ENCODE data around the gene PLEK2. TPM values are rescaled to one million over a fixed set of nuclear protein-coding genes. Genes with fewer than 3 reads are reported as not detected.
"Not testable (repeated sequence)": the region's sequence is repeated elsewhere in the genome, so short reads cannot be mapped to it uniquely, and the experiment has no call there.

PLEK2 gene
- total RNA-seq, 2 experiments from 2014 or later, result 0.45 to 1.1 TPM

GRCh38 chr14:67424539-67424938 lies 12.6 kb upstream of the PLEK2 start:
- DNase-seq, result no peak
- Mint-ChIP-seq H3K4me1 (peaks cover 6% of the 10 kb centered on the region), H3K27ac (no peak overlapping the region), H3K9me3 (no peaks in the 10 kb centered on the region), H3K4me3 (no peak overlapping the region), H3K36me3 (ENCODE audit: low read depth) (no peaks in the 10 kb centered on the region), H3K27me3 (peaks cover 24% of the 10 kb centered on the region)
- ChIA-PET POLR2A (no interaction called here), CTCF (interaction anchor here (0.7 to 2.1 kb wide), 4 partner anchors 11 to 727 kb away, joined by 4 to 9 read pairs (median 4); partner anchors contain the start of gene PIGH)

GRCh38 chr14:67423424-67423823 lies 11.5 kb upstream of the PLEK2 start:
- Mint-ChIP-seq H3K27me3 (peaks cover 24% of the 10 kb centered on the region), H3K27ac (no peak overlapping the region), H3K36me3 (ENCODE audit: low read depth) (no peaks in the 10 kb centered on the region), H3K4me1 (peaks cover 6% of the 10 kb centered on the region), H3K9me3 (no peaks in the 10 kb centered on the region), H3K4me3 (no peak overlapping the region)
- ChIA-PET POLR2A (no interaction called here), CTCF (interaction anchor here (0.6 kb wide), 1 partner anchor 1146 kb away, joined by 3 read pairs; no protein-coding TSS in a partner anchor)
- DNase-seq, result no peak

DNA sequence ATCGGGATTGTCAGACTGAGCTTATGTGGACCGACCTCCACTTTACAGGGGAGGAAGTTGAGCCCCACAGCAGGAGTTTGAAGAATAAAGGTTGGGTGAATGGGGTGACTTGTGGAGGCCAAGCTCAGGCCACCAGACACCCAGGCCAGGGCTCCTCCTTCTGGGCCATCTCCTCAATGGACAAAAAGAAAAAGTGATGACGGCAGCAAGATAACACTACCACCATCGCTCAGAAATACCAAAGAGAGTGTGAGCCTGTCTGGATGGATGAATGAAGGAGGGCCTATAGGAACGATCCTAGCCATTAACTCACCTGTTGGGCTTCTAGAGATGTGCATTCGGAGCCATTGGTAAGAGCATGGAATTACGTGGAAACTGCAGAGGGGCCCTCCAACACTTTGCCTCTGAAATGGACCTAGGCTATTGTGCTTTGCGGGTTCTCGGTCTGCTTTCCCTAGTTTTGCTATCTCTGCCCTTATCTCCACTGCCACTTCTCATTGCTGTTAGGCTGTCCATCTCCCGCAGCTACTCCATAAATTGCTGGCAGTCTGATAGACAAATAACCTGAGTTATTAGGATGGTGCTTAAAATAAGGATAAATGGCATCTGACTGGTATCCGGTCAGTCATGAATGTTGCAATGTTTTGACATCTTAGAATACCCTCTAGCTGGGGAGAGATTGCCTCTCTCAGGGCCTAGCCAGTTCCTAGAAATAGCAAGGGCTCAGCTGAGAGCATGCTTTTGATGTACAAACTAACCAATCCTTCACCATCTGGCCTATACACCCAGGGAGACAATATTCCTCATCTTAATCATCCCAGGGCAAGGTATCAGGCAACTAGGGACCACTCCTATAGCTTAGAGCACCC lies 9.6 kb upstream of the PLEK2 start:
- no peaks in the 10 kb centered on the region for H3K9me3 Mint-ChIP-seq
- H3K4me3 Mint-ChIP-seq, result no peak overlapping the region
- H3K27ac Mint-ChIP-seq, result no peak overlapping the region
- peaks cover 6% of the 10 kb centered on the region for H3K4me1 Mint-ChIP-seq
- peaks cover 22% of the 10 kb centered on the region for H3K27me3 Mint-ChIP-seq
- no peaks in the 10 kb centered on the region for H3K36me3 Mint-ChIP-seq (ENCODE audit: low read depth)
- DNase-seq, result no peak
- ChIA-PET POLR2A (no interaction called here), CTCF (interaction anchor here (0.6 to 1.7 kb wide), 2 partner anchors 9 to 82 kb away, joined by 3 read pairs; partner anchors contain the start of gene PLEK2)

- H3K27me3 Mint-ChIP-seq, result peaks cover 16% of the 10 kb centered on the region
- no peaks in the 10 kb centered on the region for H3K9me3 Mint-ChIP-seq
- CTCF ChIA-PET, result interaction anchor here (1.1 to 1.7 kb wide), 6 partner anchors 8 to 151 kb away, joined by 3 to 7 read pairs (median 3); partner anchors contain the start of gene PLEK2
- peaks cover 6% of the 10 kb centered on the region for H3K4me1 Mint-ChIP-seq
- DNase-seq, result peak; percentile 40
- POLR2A ChIA-PET, result no interaction called here
- no peaks in the 10 kb centered on the region for H3K36me3 Mint-ChIP-seq (ENCODE audit: low read depth)
- H3K4me3 Mint-ChIP-seq, result no peak overlapping the region
- no peak overlapping the region for H3K27ac Mint-ChIP-seq
These were observed 8.3 kb upstream of the PLEK2 start for GRCh38 chr14:67420102-67420739.

DNA sequence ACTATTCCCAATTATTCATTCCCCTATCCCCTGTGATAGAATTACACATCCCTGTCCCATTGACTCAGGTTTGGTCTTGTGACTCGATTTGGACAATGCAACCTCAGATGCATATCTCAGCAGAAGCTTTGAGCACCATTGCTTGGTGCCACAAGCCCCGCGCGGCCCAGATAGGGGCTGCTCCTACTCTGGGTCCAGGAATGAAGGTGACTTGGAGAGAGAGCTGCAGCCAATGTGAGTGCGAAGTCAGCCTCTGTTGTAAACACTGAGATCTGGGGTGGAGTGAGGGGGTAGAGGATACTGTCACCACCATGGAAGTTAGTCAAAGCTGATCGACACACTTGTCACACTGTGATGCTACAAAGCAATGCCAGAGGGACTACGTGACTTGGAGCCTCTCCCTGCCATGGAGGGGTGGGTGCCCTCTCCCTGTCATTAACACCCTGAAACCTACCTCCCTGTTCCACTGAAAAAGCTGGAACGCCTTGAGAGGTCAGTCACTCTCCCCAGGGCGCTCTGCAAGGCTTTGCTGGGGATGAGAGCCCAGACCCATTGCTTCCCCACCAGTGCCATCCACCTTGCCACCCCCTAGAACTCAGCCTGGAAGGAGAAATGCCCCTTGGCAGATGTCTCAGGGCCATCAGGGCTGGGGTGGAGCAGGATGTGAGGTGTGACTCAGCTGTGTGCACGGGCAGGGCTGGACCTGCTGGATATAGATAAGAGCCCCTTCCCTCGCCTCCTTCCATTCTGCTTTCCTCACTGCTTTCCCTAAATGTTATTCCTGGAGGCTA lies 6.6 kb upstream of the PLEK2 start:
- no peaks in the 10 kb centered on the region for H3K9me3 Mint-ChIP-seq
- POLR2A ChIA-PET, result no interaction called here

GRCh38 chr14:67417633-67418032 lies 5.7 kb upstream of the PLEK2 start:
- H3K36me3 Mint-ChIP-seq (ENCODE audit: low read depth), result no peaks in the 10 kb centered on the region
- H3K4me3 Mint-ChIP-seq, result no peak overlapping the region
- DNase-seq, result no peak
- no peak overlapping the region for H3K27ac Mint-ChIP-seq
- POLR2A ChIA-PET, result no interaction called here
- CTCF ChIA-PET, result interaction anchor here (1.0 kb wide), 1 partner anchor 10 kb away, joined by 3 read pairs; no protein-coding TSS in a partner anchor
- H3K9me3 Mint-ChIP-seq, result no peaks in the 10 kb centered on the region
- peaks cover 4% of the 10 kb centered on the region for H3K4me1 Mint-ChIP-seq
- peaks cover 6% of the 10 kb centered on the region for H3K27me3 Mint-ChIP-seq

More for the DNA sequence above, 6.6 kb upstream of the PLEK2 start:
- Mint-ChIP-seq H3K27ac (no peak overlapping the region), H3K4me1 (peaks cover 9% of the 10 kb centered on the region), H3K4me3 (no peak overlapping the region), H3K27me3 (peaks cover 12% of the 10 kb centered on the region), H3K36me3 (ENCODE audit: low read depth) (no peaks in the 10 kb centered on the region)
- CTCF ChIA-PET, result interaction anchor here (1.0 kb wide), 1 partner anchor 9 kb away, joined by 3 read pairs; no protein-coding TSS in a partner anchor
- no peak for DNase-seq

DNA sequence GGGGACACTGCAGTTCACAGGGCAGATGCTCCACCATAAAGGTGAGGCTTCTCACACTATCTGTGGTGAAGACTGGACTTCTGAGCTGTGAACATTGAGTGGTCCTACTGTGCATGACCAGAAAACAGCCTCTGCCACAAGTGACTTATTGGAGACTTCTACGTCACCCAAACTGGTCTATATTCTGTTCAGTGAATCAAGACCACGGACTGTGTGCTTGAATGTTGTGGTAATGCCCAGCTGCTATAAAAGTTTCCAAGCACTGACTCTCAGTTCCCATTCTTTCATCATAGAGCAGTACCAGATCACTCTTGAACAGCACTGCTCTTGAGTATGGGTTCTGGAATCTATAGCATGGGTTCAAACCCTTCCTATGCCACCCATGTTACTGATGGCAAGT lies 4.8 kb upstream of the PLEK2 start:
- CTCF ChIA-PET, result interaction anchor here (0.5 to 1.0 kb wide), 2 partner anchors 9 to 143 kb away, joined by 3 read pairs; no protein-coding TSS in a partner anchor
- Mint-ChIP-seq H3K27me3 (peaks cover 10% of the 10 kb centered on the region), H3K9me3 (no peaks in the 10 kb centered on the region), H3K27ac (no peak overlapping the region), H3K36me3 (ENCODE audit: low read depth) (no peaks in the 10 kb centered on the region), H3K4me3 (no peak overlapping the region), H3K4me1 (peaks cover 10% of the 10 kb centered on the region)
- DNase-seq, result no peak
- POLR2A ChIA-PET, result no interaction called here

GRCh38 chr14:67416085-67416484 lies 4.1 kb upstream of the PLEK2 start:
- CTCF ChIA-PET, result interaction anchor here (1.0 to 1.1 kb wide), 3 partner anchors 8 to 51 kb away, joined by 3 to 5 read pairs (median 3); no protein-coding TSS in a partner anchor
- no peaks in the 10 kb centered on the region for H3K9me3 Mint-ChIP-seq

DNA sequence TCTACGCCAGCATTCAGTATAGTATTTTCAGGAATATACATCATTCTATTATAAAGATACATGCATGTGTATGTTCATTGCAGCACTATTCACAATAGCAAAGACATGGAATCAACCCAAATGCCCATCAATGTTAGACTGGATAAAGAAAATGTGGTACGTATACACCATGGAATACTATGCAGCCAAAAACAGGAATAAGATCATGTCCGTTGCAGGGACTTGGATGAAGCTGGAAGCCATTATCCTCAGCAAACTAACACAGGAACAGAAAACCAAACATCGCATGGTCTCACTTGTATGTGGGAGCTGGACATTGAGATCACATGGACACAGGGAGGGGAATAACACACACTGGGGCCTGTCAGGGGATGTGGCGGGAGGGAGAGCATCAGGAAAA lies 3.6 kb upstream of the PLEK2 start:
- DNase-seq; H3K9me3 Mint-ChIP-seq; H3K4me3 Mint-ChIP-seq; POLR2A ChIA-PET; H3K27ac Mint-ChIP-seq; H3K36me3 Mint-ChIP-seq (ENCODE audit: low read depth): not testable (repeated sequence)
- CTCF ChIA-PET, result interaction anchor here (1.0 to 1.1 kb wide), 2 partner anchors 12 to 52 kb away, joined by 3 to 5 read pairs; no protein-coding TSS in a partner anchor
- peaks cover 16% of the 10 kb centered on the region for H3K27me3 Mint-ChIP-seq
- peaks cover 10% of the 10 kb centered on the region for H3K4me1 Mint-ChIP-seq

More at GRCh38 chr14:67416085-67416484, 4.1 kb upstream of the PLEK2 start:
- no peak overlapping the region for H3K27ac Mint-ChIP-seq
- H3K36me3 Mint-ChIP-seq (ENCODE audit: low read depth), result no peaks in the 10 kb centered on the region
- no peak for DNase-seq
- peaks cover 10% of the 10 kb centered on the region for H3K4me1 Mint-ChIP-seq
- H3K4me3 Mint-ChIP-seq, result no peak overlapping the region
- peaks cover 15% of the 10 kb centered on the region for H3K27me3 Mint-ChIP-seq
- POLR2A ChIA-PET, result no interaction called here

- Mint-ChIP-seq H3K9me3 (no peaks in the 10 kb centered on the region), H3K36me3 (ENCODE audit: low read depth) (no peaks in the 10 kb centered on the region), H3K27ac (peak overlapping the region; percentile 25), H3K27me3 (peaks cover 16% of the 10 kb centered on the region), H3K4me3 (no peak overlapping the region), H3K4me1 (peaks cover 10% of the 10 kb centered on the region)
- ChIA-PET CTCF (interaction anchor here (1.2 to 1.5 kb wide), 2 partner anchors 13 to 22 kb away, joined by 3 to 4 read pairs; no protein-coding TSS in a partner anchor), POLR2A (no interaction called here)
- no peak for DNase-seq
These were observed 2.1 kb upstream of the PLEK2 start for GRCh38 chr14:67413806-67414769.

- H3K9me3 Mint-ChIP-seq, result no peaks in the 10 kb centered on the region
- no peak overlapping the region for H3K4me3 Mint-ChIP-seq
- ChIA-PET POLR2A (no interaction called here), CTCF (interaction anchor here (0.6 to 1.6 kb wide), 3 partner anchors 16 to 1378 kb away, joined by 3 to 5 read pairs (median 3); no protein-coding TSS in a partner anchor)
- DNase-seq, result no peak
- H3K4me1 Mint-ChIP-seq, result peaks cover 10% of the 10 kb centered on the region
- peaks cover 16% of the 10 kb centered on the region for H3K27me3 Mint-ChIP-seq
- no peaks in the 10 kb centered on the region for H3K36me3 Mint-ChIP-seq (ENCODE audit: low read depth)
- H3K27ac Mint-ChIP-seq, result no peak overlapping the region
These were observed 595 bp downstream of the PLEK2 start for GRCh38 chr14:67411370-67411769.

Measured in activated CD4-positive, alpha-beta T cell treated with anti-CD3 and anti-CD28 coated beads, Interleukin-2, amount 10 ng/mL, durations not matched to agents 7 days and 5 days (primary cell).